ENCODE results near the gene XAGE1B. TPM values are rescaled to one million over a fixed set of nuclear protein-coding genes. Genes with fewer than 3 reads are reported as not detected.
"Not testable (repeated sequence)": the region's sequence is repeated elsewhere in the genome, so short reads cannot be mapped to it uniquely, and the experiment has no call there.

XAGE1B gene
- total RNA-seq, 1 experiment from 2014 or later: not detected

- H4K20me1 ChIP-seq (ENCODE audit: control insufficient read depth, insufficient read depth, insufficient read length); H3K79me1 ChIP-seq (ENCODE audit: insufficient read depth, low read depth, low read length, poor library complexity, severe bottlenecking); H2BK120ac ChIP-seq (ENCODE audit: low read depth, low read length, poor library complexity, severe bottlenecking); H3K9me3 ChIP-seq (ENCODE audit: control insufficient read depth, low read depth, low read length); H3T11ph ChIP-seq (ENCODE audit: low read length); H3K27me3 ChIP-seq (ENCODE audit: insufficient read depth, low read length); H3K9ac ChIP-seq (ENCODE audit: extremely low read depth, insufficient read length, low read length); H3K4me3 Mint-ChIP-seq; H2BK20ac ChIP-seq (ENCODE audit: low read depth, low read length, poor library complexity, severe bottlenecking); H3K79me2 ChIP-seq (ENCODE audit: insufficient read depth, low read length); H3K18ac ChIP-seq (ENCODE audit: insufficient read length, low read depth, low read length); H3K4me1 Mint-ChIP-seq; H4K5ac ChIP-seq (ENCODE audit: insufficient read length, low read depth, low read length); H2AK5ac ChIP-seq (ENCODE audit: insufficient read length, low read length); H3K27ac Mint-ChIP-seq; H3K4ac ChIP-seq (ENCODE audit: low read depth, low read length); H3K14ac ChIP-seq (ENCODE audit: insufficient read depth, low read length); H3K56ac ChIP-seq (ENCODE audit: insufficient read length, low read depth, low read length); H2BK5ac ChIP-seq (ENCODE audit: insufficient read length, low read length); H3K23ac ChIP-seq (ENCODE audit: insufficient read length, low read depth, low read length); DNase-seq; H2BK12ac ChIP-seq (ENCODE audit: insufficient read length, low read depth, low read length); H4K8ac ChIP-seq (replicated peaks; ENCODE audit: insufficient read length, low read depth, low read length); H3K27ac ChIP-seq (ENCODE audit: insufficient read length, low read depth, low read length); H2AFZ ChIP-seq (ENCODE audit: low read length); H3K36me3 Mint-ChIP-seq (ENCODE audit: insufficient read depth in 1 of 3, low read depth in 3 of 3); H3K27me3 Mint-ChIP-seq (ENCODE audit: low read depth); H3K23me2 ChIP-seq (ENCODE audit: insufficient read length, low read depth, low read length, poor library complexity, severe bottlenecking); H3K4me1 ChIP-seq (ENCODE audit: insufficient read depth, low read length); H2BK15ac ChIP-seq (ENCODE audit: low read depth, low read length); H4K91ac ChIP-seq (ENCODE audit: insufficient read length, low read depth, low read length); H3K4me2 ChIP-seq (ENCODE audit: insufficient read depth, insufficient read length, low read length); H3K9me3 Mint-ChIP-seq: not testable (repeated sequence)
- WGBS (ENCODE audit: extremely low coverage, insufficient read length, low lambda C conversion rate): no CpG with 5 or more reads among the region's 27 CpGs
Observed at GRCh38 chrX:52516110-52516986, 515 bp downstream of the XAGE1B start.

GRCh38 chrX:52511126-52511525 lies 5.7 kb downstream of the XAGE1B start:
- DNase-seq; H2BK5ac ChIP-seq (ENCODE audit: insufficient read length, low read length); H3K27ac Mint-ChIP-seq; H4K8ac ChIP-seq (replicated peaks; ENCODE audit: insufficient read length, low read depth, low read length); H3K56ac ChIP-seq (ENCODE audit: insufficient read length, low read depth, low read length); H3K23me2 ChIP-seq (ENCODE audit: insufficient read length, low read depth, low read length, poor library complexity, severe bottlenecking); H2AFZ ChIP-seq (ENCODE audit: low read length); H3K4me1 Mint-ChIP-seq; H4K5ac ChIP-seq (ENCODE audit: insufficient read length, low read depth, low read length); H3K79me1 ChIP-seq (ENCODE audit: insufficient read depth, low read depth, low read length, poor library complexity, severe bottlenecking); H2BK12ac ChIP-seq (ENCODE audit: insufficient read length, low read depth, low read length); H3K9ac ChIP-seq (ENCODE audit: extremely low read depth, insufficient read length, low read length); H2BK120ac ChIP-seq (ENCODE audit: low read depth, low read length, poor library complexity, severe bottlenecking); H3K14ac ChIP-seq (ENCODE audit: insufficient read depth, low read length); H3K79me2 ChIP-seq (ENCODE audit: insufficient read depth, low read length); H3K4me3 Mint-ChIP-seq; H4K20me1 ChIP-seq (ENCODE audit: control insufficient read depth, insufficient read depth, insufficient read length); H3K4me2 ChIP-seq (ENCODE audit: insufficient read depth, insufficient read length, low read length); H3K4me1 ChIP-seq (ENCODE audit: insufficient read depth, low read length); H3K27me3 Mint-ChIP-seq (ENCODE audit: low read depth); H4K91ac ChIP-seq (ENCODE audit: insufficient read length, low read depth, low read length); H2BK15ac ChIP-seq (ENCODE audit: low read depth, low read length); H3K18ac ChIP-seq (ENCODE audit: insufficient read length, low read depth, low read length); H3K27me3 ChIP-seq (ENCODE audit: insufficient read depth, low read length); H3K36me3 Mint-ChIP-seq (ENCODE audit: insufficient read depth in 1 of 3, low read depth in 3 of 3); H2BK20ac ChIP-seq (ENCODE audit: low read depth, low read length, poor library complexity, severe bottlenecking); H2AK5ac ChIP-seq (ENCODE audit: insufficient read length, low read length); H3T11ph ChIP-seq (ENCODE audit: low read length); H3K4ac ChIP-seq (ENCODE audit: low read depth, low read length); H3K23ac ChIP-seq (ENCODE audit: insufficient read length, low read depth, low read length); H3K27ac ChIP-seq (ENCODE audit: insufficient read length, low read depth, low read length): not testable (repeated sequence)
- peaks cover 25% of the 10 kb centered on the region for H3K9me3 ChIP-seq (ENCODE audit: control insufficient read depth, low read depth, low read length)
- H3K9me3 Mint-ChIP-seq: peaks cover 37% of the 10 kb centered on the region in 2 experiments
- no CpG with 5 or more reads among the region's 6 CpGs for WGBS (ENCODE audit: extremely low coverage, insufficient read length, low lambda C conversion rate)
